ENCODE data around the gene TOP2A. TPM values are rescaled to one million over a fixed set of nuclear protein-coding genes. Genes with fewer than 3 reads are reported as not detected.
"Not testable (repeated sequence)": the region's sequence is repeated elsewhere in the genome, so short reads cannot be mapped to it uniquely, and the experiment has no call there.

The TOP2A gene
- total and polyA plus RNA-seq, 9 of the 15 experiments (the other 6 are each of a cell fraction or from before 2014, with no cell fraction given): 133 to 347 (median 259) TPM

DNA sequence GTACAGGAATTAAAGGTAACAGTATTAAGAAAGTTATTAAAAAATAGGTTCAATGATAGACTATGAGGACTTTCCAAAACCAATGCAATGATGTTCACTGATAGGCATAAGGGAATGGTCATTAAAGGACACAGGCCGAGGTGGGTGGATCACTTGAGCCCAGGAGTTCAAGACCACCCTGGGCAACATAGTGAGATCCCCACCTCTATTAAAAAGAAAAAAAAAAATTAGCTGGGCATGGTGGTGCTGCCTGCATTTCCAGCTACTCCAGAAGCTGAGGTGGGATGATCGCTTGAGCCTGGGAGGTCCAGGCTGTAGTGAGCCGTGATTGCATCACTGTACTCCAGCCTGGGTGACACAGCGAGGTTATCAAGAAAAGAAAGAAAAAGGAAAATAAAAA is 5.9 kb downstream of the TOP2A start:
- no peak for ATAC-seq
- CTCF ChIA-PET (ENCODE audit: low intra/inter-chr PET ratio): no interaction called here

DNA sequence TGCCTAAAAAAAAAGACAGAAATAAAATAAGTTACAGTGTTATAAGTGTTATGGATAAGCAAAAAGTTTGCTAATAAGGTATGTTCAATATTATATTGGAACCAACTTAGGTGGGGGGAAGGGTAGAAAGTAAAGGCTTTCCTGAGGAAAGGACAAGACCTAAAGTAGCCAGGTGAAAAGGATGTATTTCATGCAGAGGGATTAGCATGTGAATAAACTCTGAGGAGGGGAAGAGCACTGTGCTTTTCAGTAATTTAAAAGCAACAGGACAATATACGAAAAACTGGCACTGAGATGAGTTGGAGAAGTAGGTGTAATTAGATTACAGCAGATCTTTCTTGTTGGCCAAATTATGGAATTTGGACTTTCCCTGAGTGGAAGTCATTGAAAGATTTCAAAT is 7.6 kb downstream of the TOP2A start:
- Histone ChIP-seq H3K4me2 (ENCODE audit: insufficient read depth, low read length) (no peak overlapping the region), H2AFZ (ENCODE audit: low read depth, low read length) (no peak overlapping the region), H3K36me3 (ENCODE audit: control insufficient read depth, insufficient read depth, low read length) (peaks cover 91% of the 10 kb centered on the region), H3K9me3 (replicated peaks; ENCODE audit: control insufficient read depth, insufficient read depth, low read depth, low read length) (no peaks in the 10 kb centered on the region), H3K4me3 (no peak overlapping the region), H3K27ac (ENCODE audit: extremely low read depth, low read depth, low read length) (no peak overlapping the region), H4K20me1 (replicated peaks; ENCODE audit: control insufficient read depth, insufficient read depth, low read length) (no peaks in the 10 kb centered on the region), H3K27me3 (ENCODE audit: control insufficient read depth in 2 of 2, insufficient read depth in 2 of 2, low read length in 2 of 2) (no peaks in the 10 kb centered on the region), H3K9me1 (ENCODE audit: control insufficient read depth, insufficient read depth, low read length) (no peaks in the 10 kb centered on the region), H3K4me1 (replicated peaks in 1 of 2; ENCODE audit: control insufficient read depth in 2 of 2, insufficient read depth in 2 of 2, low read length in 2 of 2) (no peaks in the 10 kb centered on the region; a peak in 2 of 5 replicates), H3K79me2 (ENCODE audit: control insufficient read depth, insufficient read depth, low read length) (peaks cover 18% of the 10 kb centered on the region), H3K9ac (ENCODE audit: insufficient read depth in 1 of 2, low read depth in 2 of 2, low read length in 2 of 2) (no peak overlapping the region)
- in situ Hi-C loops (cut with MboI) (no loop called here), intact Hi-C loops (cut with micrococcal nuclease) (no loop called here)
- BruUV-seq (replicated peaks): no TSS peak
- POLR2A ChIA-PET: interaction anchor here (1.2 to 4.4 kb wide), 2 partner anchors 8 to 13 kb away, joined by 3 to 27 read pairs; partner anchors contain the start of gene TOP2A
- TF ChIP-seq MBD2 (IDR thresholded peaks at IDR 0.05; ENCODE audit: borderline replicate concordance, low read depth) (no peak), MIER1 (IDR thresholded peaks at IDR 0.05; ENCODE audit: low read depth) (no peak)
- no peak for ATAC-seq
- CTCF ChIA-PET (ENCODE audit: low intra/inter-chr PET ratio): no interaction called here
- no peak for DNase-seq (ENCODE audit: extremely low read depth in 1 of 4, low spot score in 3 of 4)
- 100% methylated on average over 1 of the region's 1 CpG for WGBS (ENCODE audit: insufficient coverage, low coverage, missing lambda C conversion rate)
- no peak for FAIRE-seq

More for the DNA sequence above, 5.9 kb downstream of the TOP2A start:
- POLR2A ChIA-PET: interaction anchor here (1.2 to 2.7 kb wide), 7 partner anchors 8 to 121 kb away, joined by 3 to 12 read pairs (median 4); no protein-coding TSS in a partner anchor
- Histone ChIP-seq H3K4me3 (no peak overlapping the region), H3K4me2 (ENCODE audit: insufficient read depth, low read length) (no peak overlapping the region), H3K9me1 (ENCODE audit: control insufficient read depth, insufficient read depth, low read length) (no peaks in the 10 kb centered on the region), H3K4me1 (replicated peaks in 1 of 2; ENCODE audit: control insufficient read depth in 2 of 2, insufficient read depth in 2 of 2, low read length in 2 of 2) (peaks cover 0 to 12% of the 10 kb centered on the region in 2 experiments; a peak in 3 of 5 replicates), H3K27me3 (ENCODE audit: control insufficient read depth in 2 of 2, insufficient read depth in 2 of 2, low read length in 2 of 2) (no peaks in the 10 kb centered on the region), H3K9me3 (replicated peaks; ENCODE audit: control insufficient read depth, insufficient read depth, low read depth, low read length) (no peaks in the 10 kb centered on the region), H4K20me1 (replicated peaks; ENCODE audit: control insufficient read depth, insufficient read depth, low read length) (no peaks in the 10 kb centered on the region), H3K79me2 (ENCODE audit: control insufficient read depth, insufficient read depth, low read length) (peaks cover 35% of the 10 kb centered on the region), H3K36me3 (ENCODE audit: control insufficient read depth, insufficient read depth, low read length) (peaks cover 92% of the 10 kb centered on the region), H3K27ac (ENCODE audit: extremely low read depth, low read depth, low read length) (no peak overlapping the region), H3K9ac (ENCODE audit: insufficient read depth in 1 of 2, low read depth in 2 of 2, low read length in 2 of 2) (no peak overlapping the region), H2AFZ (ENCODE audit: low read depth, low read length) (no peak overlapping the region)
- 88% methylated on average over 4 of the region's 4 CpGs for WGBS (ENCODE audit: insufficient coverage, low coverage, missing lambda C conversion rate)
- no peak for FAIRE-seq
- no TSS peak for BruUV-seq (replicated peaks)
- TF ChIP-seq ATF3 (IDR thresholded peaks at IDR 0.05) (peak; percentile 43), ATF3 (CRISPR knock-in tag; conservative IDR thresholded peaks at IDR 0.05) (no peak), SNRNP70 (optimal IDR thresholded peaks at IDR 0.05; ENCODE audit: low read depth, low read length) (no peak)
- no peak for DNase-seq (ENCODE audit: extremely low read depth in 1 of 4, low spot score in 3 of 4)
- intact Hi-C loops (cut with micrococcal nuclease) (no loop called here), in situ Hi-C loops (cut with MboI) (no loop called here)

GRCh38 chr17:40409540-40409939 is 8.2 kb downstream of the TOP2A start:
- WGBS (ENCODE audit: insufficient coverage, low coverage, missing lambda C conversion rate): 100% methylated on average over 2 of the region's 4 CpGs
- H3K9ac ChIP-seq (ENCODE audit: insufficient read depth in 1 of 2, low read depth in 2 of 2, low read length in 2 of 2); H3K27me3 ChIP-seq (ENCODE audit: control insufficient read depth in 2 of 2, insufficient read depth in 2 of 2, low read length in 2 of 2); DNase-seq (ENCODE audit: extremely low read depth in 1 of 4, low spot score in 3 of 4); H3K27ac ChIP-seq (ENCODE audit: extremely low read depth, low read depth, low read length); CTCF ChIA-PET (ENCODE audit: low intra/inter-chr PET ratio); H3K4me3 ChIP-seq; H4K20me1 ChIP-seq (replicated peaks; ENCODE audit: control insufficient read depth, insufficient read depth, low read length); H3K4me2 ChIP-seq (ENCODE audit: insufficient read depth, low read length); H3K4me1 ChIP-seq (replicated peaks in 1 of 2; ENCODE audit: control insufficient read depth in 2 of 2, insufficient read depth in 2 of 2, low read length in 2 of 2); intact Hi-C loops (cut with micrococcal nuclease); in situ Hi-C loops (cut with MboI); ATAC-seq; FAIRE-seq; H3K9me3 ChIP-seq (replicated peaks; ENCODE audit: control insufficient read depth, insufficient read depth, low read depth, low read length); BruUV-seq (replicated peaks); H3K9me1 ChIP-seq (ENCODE audit: control insufficient read depth, insufficient read depth, low read length); H2AFZ ChIP-seq (ENCODE audit: low read depth, low read length): not testable (repeated sequence)
- peaks cover 93% of the 10 kb centered on the region for H3K36me3 ChIP-seq (ENCODE audit: control insufficient read depth, insufficient read depth, low read length)
- H3K79me2 ChIP-seq (ENCODE audit: control insufficient read depth, insufficient read depth, low read length): peaks cover 15% of the 10 kb centered on the region; the same call in 2 of the 3 replicates
- POLR2A ChIA-PET: interaction anchor here (0.6 to 4.4 kb wide), 4 partner anchors 8 to 43 kb away, joined by 3 to 27 read pairs (median 6); partner anchors contain the start of gene TOP2A
